ENCODE data around the gene CRYBA1. TPM values are rescaled to one million over a fixed set of nuclear protein-coding genes. Genes with fewer than 3 reads are reported as not detected.

Gene CRYBA1
- total RNA-seq, 1 donor from 2014 or later: 0.84 TPM

DNA sequence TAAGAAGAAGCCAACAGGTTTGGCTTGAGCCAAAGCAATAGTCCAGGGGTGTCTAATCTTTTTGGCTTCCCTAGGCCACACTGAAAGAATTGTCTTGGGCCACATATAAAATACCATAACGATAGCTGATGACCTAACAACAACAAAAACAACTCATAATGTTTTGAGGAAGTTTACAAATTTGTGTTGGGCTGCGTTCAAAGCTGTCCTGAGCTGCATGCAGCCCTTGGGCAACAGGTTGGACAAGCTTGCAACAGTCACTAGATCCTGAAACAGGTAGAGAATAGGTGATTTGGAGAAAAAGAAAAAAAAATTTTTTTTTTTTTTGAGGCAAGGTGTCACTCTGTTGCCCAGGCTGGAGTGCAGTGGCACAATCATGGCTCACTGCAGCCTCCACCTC, 4.5 kb downstream of the CRYBA1 start:
- no peaks in the 10 kb centered on the region for H3K79me2 ChIP-seq (ENCODE audit: low read depth)
- H2AFZ ChIP-seq (replicated peaks): no peak overlapping the region
- no peak overlapping the region for H3K9ac ChIP-seq
- TF ChIP-seq, protein P1, sequence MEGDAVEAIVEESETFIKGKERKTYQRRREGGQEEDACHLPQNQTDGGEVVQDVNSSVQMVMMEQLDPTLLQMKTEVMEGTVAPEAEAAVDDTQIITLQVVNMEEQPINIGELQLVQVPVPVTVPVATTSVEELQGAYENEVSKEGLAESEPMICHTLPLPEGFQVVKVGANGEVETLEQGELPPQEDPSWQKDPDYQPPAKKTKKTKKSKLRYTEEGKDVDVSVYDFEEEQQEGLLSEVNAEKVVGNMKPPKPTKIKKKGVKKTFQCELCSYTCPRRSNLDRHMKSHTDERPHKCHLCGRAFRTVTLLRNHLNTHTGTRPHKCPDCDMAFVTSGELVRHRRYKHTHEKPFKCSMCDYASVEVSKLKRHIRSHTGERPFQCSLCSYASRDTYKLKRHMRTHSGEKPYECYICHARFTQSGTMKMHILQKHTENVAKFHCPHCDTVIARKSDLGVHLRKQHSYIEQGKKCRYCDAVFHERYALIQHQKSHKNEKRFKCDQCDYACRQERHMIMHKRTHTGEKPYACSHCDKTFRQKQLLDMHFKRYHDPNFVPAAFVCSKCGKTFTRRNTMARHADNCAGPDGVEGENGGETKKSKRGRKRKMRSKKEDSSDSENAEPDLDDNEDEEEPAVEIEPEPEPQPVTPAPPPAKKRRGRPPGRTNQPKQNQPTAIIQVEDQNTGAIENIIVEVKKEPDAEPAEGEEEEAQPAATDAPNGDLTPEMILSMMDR (IDR thresholded peaks at IDR 0.05): no peak
- no peak for TF ChIP-seq EZH2phosphoT487 (IDR thresholded peaks at IDR 0.05)
- no peak for TF ChIP-seq EZH2 (IDR thresholded peaks at IDR 0.05)
- H3K9me3 ChIP-seq (ENCODE audit: low read depth): no peaks in the 10 kb centered on the region
- H3K4me1 Mint-ChIP-seq: peaks cover 9% of the 10 kb centered on the region
- peaks cover 2% of the 10 kb centered on the region for H3K27me3 Mint-ChIP-seq (ENCODE audit: insufficient read depth, low read depth)
- no peaks in the 10 kb centered on the region for H3K9me3 Mint-ChIP-seq
- H3F3A ChIP-seq (ENCODE audit: low read depth): peaks cover 51% of the 10 kb centered on the region
- no peak for DNase-seq (ENCODE audit: low spot score)
- H3K4me3 ChIP-seq: no peak overlapping the region
- no peak overlapping the region for H3K27ac Mint-ChIP-seq
- no peaks in the 10 kb centered on the region for H3K36me3 ChIP-seq
- peaks cover 5% of the 10 kb centered on the region for H3K36me3 Mint-ChIP-seq
- peaks cover 20% of the 10 kb centered on the region for H4K20me1 ChIP-seq (ENCODE audit: low read depth)
- no peak overlapping the region for H3K27ac ChIP-seq
- no peaks in the 10 kb centered on the region for H3K27me3 ChIP-seq
- H3K4me3 Mint-ChIP-seq: no peak overlapping the region
- peaks cover 11% of the 10 kb centered on the region for H3K4me1 ChIP-seq
- H3K4me2 ChIP-seq: no peak overlapping the region

DNA sequence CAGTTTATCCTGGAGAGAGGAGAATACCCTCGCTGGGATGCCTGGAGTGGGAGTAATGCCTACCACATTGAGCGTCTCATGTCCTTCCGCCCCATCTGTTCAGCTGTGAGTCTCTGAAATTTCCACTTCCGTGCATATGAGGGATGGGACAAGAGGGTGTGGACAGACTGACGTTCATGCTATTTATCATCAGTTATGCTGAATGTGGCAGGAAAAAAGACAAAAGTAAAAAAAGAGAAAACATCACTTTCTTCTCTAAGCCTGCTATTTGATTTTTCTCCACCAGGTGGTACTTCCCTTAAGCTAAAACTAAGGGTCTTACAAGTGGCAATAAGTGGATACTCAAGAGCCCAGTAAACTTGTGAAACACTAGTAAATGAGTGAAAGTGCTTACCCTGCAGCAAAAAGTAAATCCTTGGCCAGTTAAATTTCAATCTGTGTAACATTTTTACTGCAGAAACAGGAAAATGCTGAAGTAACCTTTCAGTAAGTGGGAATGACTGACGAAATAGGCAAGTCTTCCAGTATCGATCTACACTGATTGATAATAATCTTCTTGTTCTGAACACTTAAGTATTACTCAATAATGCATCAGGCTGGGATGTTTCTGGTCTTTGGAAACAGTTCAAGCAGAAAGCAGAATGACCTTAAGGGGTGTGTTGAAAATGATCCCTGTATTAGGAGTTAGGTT, 5.6 kb downstream of the CRYBA1 start:
- TF ChIP-seq, protein P1 (IDR thresholded peaks at IDR 0.05): peak; percentile 60
- TF ChIP-seq EZH2phosphoT487 (IDR thresholded peaks at IDR 0.05) (no peak), EZH2 (IDR thresholded peaks at IDR 0.05) (no peak)
- peak; percentile 45 for DNase-seq (ENCODE audit: low spot score)
- Mint-ChIP-seq H3K27me3 (ENCODE audit: insufficient read depth, low read depth) (peaks cover under 1% of the 10 kb centered on the region), H3K9me3 (no peaks in the 10 kb centered on the region), H3K27ac (no peak overlapping the region), H3K36me3 (peaks cover 9% of the 10 kb centered on the region), H3K4me1 (peaks cover under 1% of the 10 kb centered on the region), H3K4me3 (no peak overlapping the region)
- Histone ChIP-seq H4K20me1 (ENCODE audit: low read depth) (peaks cover 30% of the 10 kb centered on the region), H3K9me3 (ENCODE audit: low read depth) (no peaks in the 10 kb centered on the region), H3K9ac (no peak overlapping the region), H3K79me2 (ENCODE audit: low read depth) (no peaks in the 10 kb centered on the region), H3K36me3 (no peaks in the 10 kb centered on the region), H3K27ac (no peak overlapping the region), H3K27me3 (no peaks in the 10 kb centered on the region), H2AFZ (replicated peaks) (no peak overlapping the region), H3K4me1 (no peaks in the 10 kb centered on the region), H3K4me3 (no peak overlapping the region), H3K4me2 (no peak overlapping the region), H3F3A (ENCODE audit: low read depth) (peaks cover 49% of the 10 kb centered on the region)

DNA sequence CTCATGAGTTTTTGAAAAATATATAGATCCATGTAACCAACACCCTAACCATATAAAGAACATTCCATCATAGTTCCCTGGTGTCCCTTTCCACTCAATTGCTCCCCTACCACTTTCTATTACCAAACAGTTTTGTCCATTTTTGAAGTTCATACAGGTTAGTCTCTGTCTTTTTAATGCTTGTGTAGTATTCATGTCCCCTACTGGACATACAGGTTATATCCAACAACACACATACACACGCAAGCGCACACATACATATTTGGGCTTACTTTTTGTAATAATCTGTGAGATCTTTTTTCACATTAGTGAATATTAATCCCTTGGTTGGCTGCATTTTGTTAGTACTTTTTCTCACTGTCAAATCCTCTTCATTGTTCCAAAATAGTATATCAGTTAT, 6.4 kb downstream of the CRYBA1 start:
- Histone ChIP-seq H2AFZ (replicated peaks) (no peak overlapping the region), H3K36me3 (no peaks in the 10 kb centered on the region), H3K27me3 (no peaks in the 10 kb centered on the region), H3K9me3 (ENCODE audit: low read depth) (no peaks in the 10 kb centered on the region), H3K4me2 (no peak overlapping the region), H3K9ac (no peak overlapping the region), H3K4me1 (no peaks in the 10 kb centered on the region), H4K20me1 (ENCODE audit: low read depth) (peaks cover 36% of the 10 kb centered on the region), H3F3A (ENCODE audit: low read depth) (peaks cover 57% of the 10 kb centered on the region), H3K4me3 (no peak overlapping the region), H3K27ac (no peak overlapping the region), H3K79me2 (ENCODE audit: low read depth) (no peaks in the 10 kb centered on the region)
- Mint-ChIP-seq H3K27ac (no peak overlapping the region), H3K27me3 (ENCODE audit: insufficient read depth, low read depth) (no peaks in the 10 kb centered on the region), H3K36me3 (peaks cover 9% of the 10 kb centered on the region), H3K4me3 (no peak overlapping the region), H3K4me1 (no peaks in the 10 kb centered on the region), H3K9me3 (no peaks in the 10 kb centered on the region)
- TF ChIP-seq, protein P1 (IDR thresholded peaks at IDR 0.05): no peak
- TF ChIP-seq EZH2phosphoT487 (IDR thresholded peaks at IDR 0.05) (no peak), EZH2 (IDR thresholded peaks at IDR 0.05) (no peak)
- no peak for DNase-seq (ENCODE audit: low spot score)

Measured in neural progenitor cell (in vitro differentiated cells).